HG03378 (cell line): ENCODE results near the gene WIZ.
"Not testable (repeated sequence)": the region's sequence is repeated elsewhere in the genome, so short reads cannot be mapped to it uniquely, and the experiment has no call there.

ENCODE experiments used
- ATAC-seq: cut with Tn5 transposase; IDR thresholded peaks from one replicate; pipeline ENCODE4 v1.9.1; 2021; ENCODE audit warnings: mild to moderate bottlenecking, moderate library complexity; ENCODE audit not compliant: unreplicated experiment

The WIZ gene

GRCh38 chr19:15417699-15418098, 32.1 kb downstream of the WIZ start:
- ATAC-seq = no peak

GRCh38 chr19:15412832-15413231, 36.9 kb downstream of the WIZ start:
- ATAC-seq = no peak

GRCh38 chr19:15411351-15411750, 38.4 kb downstream of the WIZ start:
- ATAC-seq = not testable (repeated sequence)

GRCh38 chr19:15404780-15405211, 45.0 kb downstream of the WIZ start:
- no peak for ATAC-seq

GRCh38 chr19:15404097-15404779, 45.5 kb downstream of the WIZ start:
- no peak for ATAC-seq

GRCh38 chr19:15403151-15403531, 46.6 kb downstream of the WIZ start:
- no peak for ATAC-seq

GRCh38 chr19:15402411-15403150, 47.2 kb downstream of the WIZ start:
- no peak for ATAC-seq

- ATAC-seq = no peak
These were observed 48.4 kb downstream of the WIZ start for GRCh38 chr19:15401397-15401710.

- ATAC-seq = no peak
These were observed 49.0 kb downstream of the WIZ start for GRCh38 chr19:15400521-15401396.

GRCh38 chr19:15399635-15400034, 50.1 kb downstream of the WIZ start:
- ATAC-seq = no peak

- ATAC-seq = no peak
These were observed 50.6 kb downstream of the WIZ start for GRCh38 chr19:15399234-15399515.

- no peak for ATAC-seq
These were observed 51.1 kb downstream of the WIZ start for GRCh38 chr19:15398501-15399233.

GRCh38 chr19:15397782-15398181, 52.0 kb downstream of the WIZ start:
- ATAC-seq = no peak

- ATAC-seq = no peak
These were observed 52.5 kb downstream of the WIZ start for GRCh38 chr19:15397236-15397635.

GRCh38 chr19:15396436-15396835, 53.3 kb downstream of the WIZ start:
- no peak for ATAC-seq

GRCh38 chr19:15395251-15395650, 54.5 kb downstream of the WIZ start:
- ATAC-seq = not testable (repeated sequence)

- no peak for ATAC-seq
These were observed 55.3 kb downstream of the WIZ start for GRCh38 chr19:15394426-15394825.

- ATAC-seq = no peak
These were observed 55.8 kb downstream of the WIZ start for GRCh38 chr19:15393963-15394362.

- ATAC-seq = no peak
These were observed 58.9 kb downstream of the WIZ start for GRCh38 chr19:15390814-15391213.

- ATAC-seq = no peak
These were observed 67.9 kb downstream of the WIZ start for GRCh38 chr19:15381864-15382263.

- ATAC-seq = no peak
These were observed 68.3 kb downstream of the WIZ start for GRCh38 chr19:15381429-15381828.
